Measurements from ENCODE around the gene ZNF664.

- TF ChIP-seq CTCF (IDR thresholded peaks at IDR 0.05) (no peak), POLR2A (IDR thresholded peaks at IDR 0.05) (no peak), EP300 (IDR thresholded peaks at IDR 0.05) (no peak), POLR2AphosphoS5 (IDR thresholded peaks at IDR 0.05) (no peak)
These were observed 36.5 kb upstream of the ZNF664 start for GRCh38 chr12:123936471-123936870.

Measured in upper lobe of left lung (tissue), 4 donors.